Uterus (tissue), 4 donors: ENCODE data around the gene CD69. TPM values are rescaled to one million over a fixed set of nuclear protein-coding genes. Genes with fewer than 3 reads are reported as not detected.
A peak's percentile ranks its signal among the peaks of the same experiment; 100 is the strongest.

Experiments
- DNase-seq, 2 donors: peaks; one replicate each; pipeline ENCODE4 v3.0.0-alpha.2; 2019 to 2020
- H3K27ac ChIP-seq, 2 donors: fragments of 200-600 bp; sonication (generic); 1 replicate in 1 of 2; 2 replicates in 1 of 2; pipeline ENCODE4 v1.5.1; 2016 to 2018
- H3K27me3 ChIP-seq, 2 donors: fragments of 200-600 bp; sonication (generic); one replicate each; pipeline ENCODE4 v1.5.1; 2018 to 2019; ENCODE audit warnings: control low read depth in 1 of 2
- H3K36me3 ChIP-seq, 2 donors: fragments of 200-600 bp; sonication (generic); one replicate each; pipeline ENCODE4 v1.5.1; 2019; ENCODE audit warnings: control low read depth in 1 of 2
- H3K4me1 ChIP-seq, 2 donors: fragments of 200-600 bp; sonication (generic); one replicate each; pipeline ENCODE4 v1.5.1; 2018 to 2019; ENCODE audit warnings: control low read depth in 1 of 2
- H3K4me3 ChIP-seq, 2 donors: fragments of 200-600 bp; sonication (generic); 1 replicate in 1 of 2; 2 replicates in 1 of 2; pipeline ENCODE4 v1.5.1; 2018 to 2019; ENCODE audit warnings: mild to moderate bottlenecking in 1 of 2
- H3K9me3 ChIP-seq, 2 donors: fragments of 200-600 bp; sonication (generic); one replicate each; pipeline ENCODE4 v1.5.1; 2019; ENCODE audit warnings: control low read depth in 1 of 2
- CTCF ChIP-seq, 4 experiments: fragments of 200-600 bp in 2 of 4; fragments of 450-650 bp in 2 of 4; sonication (generic) in 2 of 4; IDR thresholded peaks; one replicate each; pipeline ENCODE4 v1.5.1; 2016 to 2019; ENCODE audit warnings: antibody characterized with exemption in 4 of 4, mild to moderate bottlenecking in 2 of 4, moderate library complexity in 1 of 4
- POLR2A ChIP-seq, 2 donors: fragments of 450-650 bp; IDR thresholded peaks; one replicate each; pipeline ENCODE4 v1.6.1; 2016; ENCODE audit warnings: antibody characterized with exemption in 2 of 2, mild to moderate bottlenecking in 1 of 2, moderate library complexity in 1 of 2
- intact Hi-C: fragments of 100-400 bp; cut with DNase I; formaldehyde crosslinking; loops from one replicate; pipeline ENCODE4 v1.15.1; 2023; ENCODE audit warnings: low total_unique reads
- total RNA-seq, 4 donors: library from RNA; depleted of rRNA in 3 of 4; stranded (reverse); fragments of >200 nt in 3 of 4; gene quantifications; one replicate each; pipeline versions ENCODE4 v1.1.0 to v1.2.4, GENCODE V29; 2014 to 2023
- donor health status: DM: yes; HTN: yes; CAD: no.

The CD69 gene
- total RNA-seq, 4 donors from 2014 or later, result 0.88 to 10.2 (median 2.9) TPM

- Histone ChIP-seq H3K9me3 (no peaks in the 10 kb centered on the region), H3K27ac (no peak overlapping the region), H3K4me1 (no peaks in the 10 kb centered on the region), H3K4me3 (no peak overlapping the region), H3K36me3 (no peaks in the 10 kb centered on the region), H3K27me3 (no peaks in the 10 kb centered on the region)
- no peak for TF ChIP-seq POLR2A (IDR thresholded peaks at IDR 0.05)
- TF ChIP-seq CTCF (IDR thresholded peaks at IDR 0.05), result no peak
- intact Hi-C loops, result no loop called here
- no peak for DNase-seq
Measured at GRCh38 chr12:9711664-9712063, 49.0 kb downstream of the CD69 start.

GRCh38 chr12:9710584-9711375 lies 49.9 kb downstream of the CD69 start:
- no peaks in the 10 kb centered on the region for H3K9me3 ChIP-seq
- H3K36me3 ChIP-seq, result no peaks in the 10 kb centered on the region
- no peaks in the 10 kb centered on the region for H3K27me3 ChIP-seq
- DNase-seq, result no peak
- intact Hi-C loops, result no loop called here
- H3K4me1 ChIP-seq, result no peaks in the 10 kb centered on the region
- no peak overlapping the region for H3K27ac ChIP-seq
- no peak for TF ChIP-seq POLR2A (IDR thresholded peaks at IDR 0.05)
- no peak for TF ChIP-seq CTCF (IDR thresholded peaks at IDR 0.05)
- H3K4me3 ChIP-seq, result no peak overlapping the region

GRCh38 chr12:9708853-9709252 lies 51.8 kb downstream of the CD69 start:
- H3K4me3 ChIP-seq, result no peak overlapping the region
- TF ChIP-seq CTCF (IDR thresholded peaks at IDR 0.05) (no peak), POLR2A (IDR thresholded peaks at IDR 0.05) (no peak)
- no peaks in the 10 kb centered on the region for H3K36me3 ChIP-seq
- no peaks in the 10 kb centered on the region for H3K4me1 ChIP-seq
- DNase-seq, result no peak
- no peaks in the 10 kb centered on the region for H3K9me3 ChIP-seq
- no peaks in the 10 kb centered on the region for H3K27me3 ChIP-seq
- intact Hi-C loops, result loop anchor here (10.0 kb wide), 1 partner anchor 74 kb away; no protein-coding TSS in a partner anchor
- H3K27ac ChIP-seq, result no peak overlapping the region

- Histone ChIP-seq H3K4me1 (no peaks in the 10 kb centered on the region), H3K36me3 (no peaks in the 10 kb centered on the region), H3K27me3 (no peaks in the 10 kb centered on the region), H3K9me3 (no peaks in the 10 kb centered on the region), H3K4me3 (no peak overlapping the region), H3K27ac (no peak overlapping the region)
- peak; percentile 28 to 37 for DNase-seq
- intact Hi-C loops, result loop anchor here (10.0 kb wide), 1 partner anchor 73 kb away; no protein-coding TSS in a partner anchor
- TF ChIP-seq POLR2A (IDR thresholded peaks at IDR 0.05) (no peak), CTCF (IDR thresholded peaks at IDR 0.05) (peak; percentile 53 to 66 (median 57))
Measured at GRCh38 chr12:9707864-9708808, 52.6 kb downstream of the CD69 start.
